Testis (tissue), 3 donors: ENCODE results near the gene MYH9. TPM values are rescaled to one million over a fixed set of nuclear protein-coding genes. Genes with fewer than 3 reads are reported as not detected.

ENCODE experiments used
- DNase-seq: peaks from one replicate; pipeline ENCODE4 v3.0.0-alpha.2; 2019
- H3K27ac ChIP-seq, 2 donors: fragments of 200-600 bp; sonication (generic); one replicate each; pipeline ENCODE4 v1.5.1; 2019
- H3K27me3 ChIP-seq: fragments of 200-600 bp; sonication (generic); one replicate; pipeline ENCODE4 v1.5.1; 2019
- H3K36me3 ChIP-seq: fragments of 200-600 bp; sonication (generic); one replicate; pipeline ENCODE4 v1.5.1; 2017; ENCODE audit warnings: low read depth; ENCODE audit errors: missing control alignments
- H3K4me1 ChIP-seq: fragments of 200-600 bp; sonication (generic); one replicate; pipeline ENCODE4 v1.5.1; 2019
- H3K4me3 ChIP-seq, 2 donors: fragments of 200-600 bp; sonication (generic); one replicate each; pipeline ENCODE4 v1.5.1; 2017 to 2019
- H3K9me3 ChIP-seq: fragments of 200-600 bp; sonication (generic); one replicate; pipeline ENCODE4 v1.5.1; 2017
- CTCF ChIP-seq, 3 experiments: fragments of 450-650 bp in 2 of 3; fragments of 200-600 bp in 1 of 3; sonication (generic) in 1 of 3; IDR thresholded peaks; one replicate each; pipeline ENCODE4 v1.5.1; 2016 to 2019; ENCODE audit warnings: antibody characterized with exemption in 3 of 3, mild to moderate bottlenecking in 2 of 3, moderate library complexity in 1 of 3
- POLR2A ChIP-seq: fragments of 450-650 bp; IDR thresholded peaks from one replicate; pipeline ENCODE4 v1.6.1; 2017; ENCODE audit warnings: antibody characterized with exemption, mild to moderate bottlenecking, moderate library complexity
- WGBS, 2 donors: methylation state at CpG; one replicate each; pipeline ENCODE4 v1.1.5; 2018; 5-methylcytosine and 5-hydroxymethylcytosine counted together
- intact Hi-C: fragments of 100-400 bp; cut with DNase I; formaldehyde crosslinking; loops from one replicate; pipeline ENCODE4 v1.15.1; 2023; ENCODE audit warnings: low total_unique reads
- polyA plus RNA-seq: library from polyadenylated mRNA; stranded (reverse); fragments of 350-450 nt; fragmentation: Illumina TruSeq; extraction: RNeasy Lipid Tissue Mini Kit (QIAGEN cat#74804); gene quantifications from one replicate; pipeline ENCODE4 v1.2.3, GENCODE V29; 2014; ENCODE audit warnings: low read depth, low replicate concordance; ENCODE audit not compliant: insufficient read depth
- total RNA-seq, 2 donors: library from RNA; depleted of rRNA; stranded (reverse); fragments of >200 nt; gene quantifications; one replicate each; pipeline ENCODE4 v1.2.3, GENCODE V29; 2016

MYH9 gene
- total and polyA plus RNA-seq, 3 donors from 2014 or later, result 129 to 146 (median 141) TPM

- H3K4me3 ChIP-seq, result no peak overlapping the region
Observed at GRCh38 chr22:36237462-36238372, 150.1 kb downstream of the MYH9 start.

GRCh38 chr22:36236388-36237319, 151.1 kb downstream of the MYH9 start:
- Histone ChIP-seq H3K27me3 (no peaks in the 10 kb centered on the region), H3K27ac (no peak overlapping the region), H3K4me1 (peaks cover 31% of the 10 kb centered on the region), H3K4me3 (no peak overlapping the region), H3K36me3 (no peaks in the 10 kb centered on the region), H3K9me3 (no peaks in the 10 kb centered on the region)
- no peak for DNase-seq
- intact Hi-C loops, result no loop called here
- 86 to 92% methylated on average over 14 of the region's 14 CpGs for WGBS, 2 donors
- TF ChIP-seq POLR2A (no peak), CTCF (IDR thresholded peaks at IDR 0.05) (no peak)

More at GRCh38 chr22:36237462-36238372, 150.1 kb downstream of the MYH9 start:
- Histone ChIP-seq H3K36me3 (no peaks in the 10 kb centered on the region), H3K9me3 (no peaks in the 10 kb centered on the region), H3K27me3 (no peaks in the 10 kb centered on the region), H3K27ac (peak overlapping the region; percentile 87 to 88), H3K4me1 (peaks cover 31% of the 10 kb centered on the region)
- DNase-seq, result no peak
- intact Hi-C loops, result no loop called here
- WGBS, 2 donors, result 67 to 80% methylated on average over 11 to 12 of the region's 12 CpGs
- TF ChIP-seq POLR2A (no peak), CTCF (IDR thresholded peaks at IDR 0.05) (no peak)

- intact Hi-C loops, result no loop called here
- H3K4me1 ChIP-seq, result peaks cover 31% of the 10 kb centered on the region
- no peak overlapping the region for H3K4me3 ChIP-seq
- no peaks in the 10 kb centered on the region for H3K36me3 ChIP-seq
- no peak for TF ChIP-seq CTCF (IDR thresholded peaks at IDR 0.05)
- no peak for TF ChIP-seq POLR2A
- H3K9me3 ChIP-seq, result no peaks in the 10 kb centered on the region
- no peak for DNase-seq
- WGBS, 2 donors, result 85 to 88% methylated on average over 3 of the region's 3 CpGs
- no peak overlapping the region for H3K27ac ChIP-seq
- no peaks in the 10 kb centered on the region for H3K27me3 ChIP-seq
Observed at GRCh38 chr22:36235585-36235984, 152.2 kb downstream of the MYH9 start.

GRCh38 chr22:36234919-36235318, 152.8 kb downstream of the MYH9 start:
- intact Hi-C loops, result no loop called here
- no peaks in the 10 kb centered on the region for H3K36me3 ChIP-seq
- H3K9me3 ChIP-seq, result no peaks in the 10 kb centered on the region
- no peak overlapping the region for H3K27ac ChIP-seq
- H3K27me3 ChIP-seq, result no peaks in the 10 kb centered on the region
- no peak overlapping the region for H3K4me3 ChIP-seq
- TF ChIP-seq CTCF (IDR thresholded peaks at IDR 0.05) (no peak), POLR2A (no peak)
- peaks cover 31% of the 10 kb centered on the region for H3K4me1 ChIP-seq
- 69 to 81% methylated on average over 2 of the region's 2 CpGs for WGBS, 2 donors
- no peak for DNase-seq
